HG03342 (cell line): ENCODE data around the gene JAK1.

Experiments used
- ATAC-seq: cut with Tn5 transposase; IDR thresholded peaks from one replicate; pipeline ENCODE4 v1.9.1; 2021; ENCODE audit warnings: mild to moderate bottlenecking, moderate library complexity; ENCODE audit not compliant: unreplicated experiment

JAK1 gene

GRCh38 chr1:64894438-64895196, 71.7 kb downstream of the JAK1 start:
- no peak for ATAC-seq

GRCh38 chr1:64893921-64894320, 72.4 kb downstream of the JAK1 start:
- no peak for ATAC-seq

- ATAC-seq, result no peak
These were observed 73.5 kb downstream of the JAK1 start for GRCh38 chr1:64892576-64893573.

- no peak for ATAC-seq
These were observed 74.9 kb downstream of the JAK1 start for GRCh38 chr1:64891448-64891825.

- no peak for ATAC-seq
These were observed 75.5 kb downstream of the JAK1 start for GRCh38 chr1:64890699-64891447.

- ATAC-seq, result no peak
These were observed 78.6 kb downstream of the JAK1 start for GRCh38 chr1:64887689-64888217.

- no peak for ATAC-seq
These were observed 79.5 kb downstream of the JAK1 start for GRCh38 chr1:64886877-64887276.

GRCh38 chr1:64885648-64886047, 80.7 kb downstream of the JAK1 start:
- ATAC-seq, result no peak

GRCh38 chr1:64884261-64885040, 81.9 kb downstream of the JAK1 start:
- no peak for ATAC-seq

- ATAC-seq, result no peak
These were observed 83.6 kb downstream of the JAK1 start for GRCh38 chr1:64882574-64883255.

GRCh38 chr1:64881281-64881680, 85.1 kb downstream of the JAK1 start:
- no peak for ATAC-seq

- ATAC-seq, result no peak
These were observed 85.9 kb downstream of the JAK1 start for GRCh38 chr1:64880449-64880848.

GRCh38 chr1:64878931-64879611, 87.3 kb downstream of the JAK1 start:
- ATAC-seq, result no peak

- ATAC-seq, result no peak
These were observed 88.3 kb downstream of the JAK1 start for GRCh38 chr1:64878090-64878489.

GRCh38 chr1:64877598-64877997, 88.8 kb downstream of the JAK1 start:
- no peak for ATAC-seq

GRCh38 chr1:64877151-64877550, 89.2 kb downstream of the JAK1 start:
- ATAC-seq, result no peak

GRCh38 chr1:64875606-64876005, 90.7 kb downstream of the JAK1 start:
- no peak for ATAC-seq

- ATAC-seq, result no peak
These were observed 91.2 kb downstream of the JAK1 start for GRCh38 chr1:64875101-64875500.

GRCh38 chr1:64874666-64875065, 91.7 kb downstream of the JAK1 start:
- no peak for ATAC-seq
